Activated CD8-positive, alpha-beta memory T cell treated with anti-CD3 and anti-CD28 coated beads for 48 hours (primary cell): ENCODE data around the gene NLRP3.
A peak's percentile ranks its signal among the peaks of the same experiment; 100 is the strongest.

Source experiments
- DNase-seq, 3 experiments: peaks; one replicate each; pipeline ENCODE4 v3.0.0-alpha.2; 2020; ENCODE audit warnings: low read depth in 2 of 3, low spot score in 2 of 3

The NLRP3 gene

GRCh38 chr1:247435759-247436147, 19.8 kb downstream of the NLRP3 start:
- no peak for DNase-seq

- DNase-seq: no peak
These were observed 21.9 kb downstream of the NLRP3 start for GRCh38 chr1:247437551-247438505.

- no peak for DNase-seq
These were observed 24.1 kb downstream of the NLRP3 start for GRCh38 chr1:247440001-247440620.

- no peak for DNase-seq
These were observed 25.6 kb downstream of the NLRP3 start for GRCh38 chr1:247441606-247442005.

GRCh38 chr1:247442164-247442563, 26.2 kb downstream of the NLRP3 start:
- DNase-seq: no peak

GRCh38 chr1:247443641-247444040, 27.7 kb downstream of the NLRP3 start:
- no peak for DNase-seq

- no peak for DNase-seq
These were observed 28.6 kb downstream of the NLRP3 start for GRCh38 chr1:247444571-247444970.

GRCh38 chr1:247445526-247446356, 29.8 kb downstream of the NLRP3 start:
- no peak for DNase-seq

- no peak for DNase-seq
These were observed 31.4 kb downstream of the NLRP3 start for GRCh38 chr1:247447162-247447909.

GRCh38 chr1:247448107-247448791, 32.3 kb downstream of the NLRP3 start:
- no peak for DNase-seq

GRCh38 chr1:247451388-247452010, 35.5 kb downstream of the NLRP3 start:
- DNase-seq: no peak

GRCh38 chr1:247452447-247453039, 36.6 kb downstream of the NLRP3 start:
- DNase-seq: no peak

GRCh38 chr1:247453245-247453644, 37.3 kb downstream of the NLRP3 start:
- DNase-seq: no peak

GRCh38 chr1:247453997-247454396, 38.0 kb downstream of the NLRP3 start:
- DNase-seq: no peak

GRCh38 chr1:247456021-247456420, 40.0 kb downstream of the NLRP3 start:
- DNase-seq: no peak

- DNase-seq: peak in 1 of 3 experiments; percentile 8
These were observed 41.1 kb downstream of the NLRP3 start for GRCh38 chr1:247456914-247457639.

GRCh38 chr1:247459507-247459906, 43.5 kb downstream of the NLRP3 start:
- no peak for DNase-seq

GRCh38 chr1:247465796-247466195, 49.8 kb downstream of the NLRP3 start:
- DNase-seq: no peak

GRCh38 chr1:247467129-247467528, 51.2 kb downstream of the NLRP3 start:
- DNase-seq: no peak
